ENCODE measurements around the gene CFAP221. TPM values are rescaled to one million over a fixed set of nuclear protein-coding genes. Genes with fewer than 3 reads are reported as not detected.

The CFAP221 gene
- total RNA-seq, 4 donors from 2014 or later = 0.25 to 8.6 (median 0.66) TPM; not detected in 1

DNA sequence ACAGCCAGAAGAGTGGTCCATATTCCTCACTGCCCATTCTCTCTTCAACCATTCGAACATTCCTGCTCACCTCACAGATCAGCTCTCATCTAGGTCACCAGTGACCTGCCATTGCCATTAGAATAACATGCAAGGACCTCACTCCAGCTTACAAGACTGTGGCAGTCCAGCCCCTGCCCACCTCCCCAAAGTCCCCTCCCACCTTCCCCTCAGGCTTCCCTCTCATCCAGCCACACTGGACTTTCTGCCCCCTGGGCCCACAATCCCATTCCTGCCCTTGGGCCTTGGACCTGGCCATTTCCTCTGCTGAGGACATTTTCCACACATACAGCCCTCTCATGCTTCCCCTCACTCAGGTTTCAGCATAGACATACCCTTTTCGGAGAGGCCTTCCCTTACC is 129.5 kb downstream of the CFAP221 start:
- no peak for ATAC-seq
- no peak for TF ChIP-seq POLR2A (IDR thresholded peaks at IDR 0.05)
- TF ChIP-seq, protein P1, sequence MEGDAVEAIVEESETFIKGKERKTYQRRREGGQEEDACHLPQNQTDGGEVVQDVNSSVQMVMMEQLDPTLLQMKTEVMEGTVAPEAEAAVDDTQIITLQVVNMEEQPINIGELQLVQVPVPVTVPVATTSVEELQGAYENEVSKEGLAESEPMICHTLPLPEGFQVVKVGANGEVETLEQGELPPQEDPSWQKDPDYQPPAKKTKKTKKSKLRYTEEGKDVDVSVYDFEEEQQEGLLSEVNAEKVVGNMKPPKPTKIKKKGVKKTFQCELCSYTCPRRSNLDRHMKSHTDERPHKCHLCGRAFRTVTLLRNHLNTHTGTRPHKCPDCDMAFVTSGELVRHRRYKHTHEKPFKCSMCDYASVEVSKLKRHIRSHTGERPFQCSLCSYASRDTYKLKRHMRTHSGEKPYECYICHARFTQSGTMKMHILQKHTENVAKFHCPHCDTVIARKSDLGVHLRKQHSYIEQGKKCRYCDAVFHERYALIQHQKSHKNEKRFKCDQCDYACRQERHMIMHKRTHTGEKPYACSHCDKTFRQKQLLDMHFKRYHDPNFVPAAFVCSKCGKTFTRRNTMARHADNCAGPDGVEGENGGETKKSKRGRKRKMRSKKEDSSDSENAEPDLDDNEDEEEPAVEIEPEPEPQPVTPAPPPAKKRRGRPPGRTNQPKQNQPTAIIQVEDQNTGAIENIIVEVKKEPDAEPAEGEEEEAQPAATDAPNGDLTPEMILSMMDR (IDR thresholded peaks at IDR 0.05) = no peak
- no peak for TF ChIP-seq POLR2AphosphoS5 (IDR thresholded peaks at IDR 0.05)
- no peak for TF ChIP-seq EP300 (IDR thresholded peaks at IDR 0.05)
- H3K4me1 ChIP-seq = peaks cover 0 to 12% (median 0%) of the 10 kb centered on the region in 3 donors
- H3K36me3 ChIP-seq = no peaks in the 10 kb centered on the region
- 83% methylated on average over 2 of the region's 2 CpGs; no CpG with 5 or more reads in 1 of the 2 donors for WGBS, 2 donors (ENCODE audit: low coverage in 1 of 2)
- no peak overlapping the region for H3K27ac ChIP-seq
- H3K9me3 ChIP-seq = no peaks in the 10 kb centered on the region
- H3K4me3 ChIP-seq = no peak overlapping the region
- no peaks in the 10 kb centered on the region for H3K27me3 ChIP-seq

DNA sequence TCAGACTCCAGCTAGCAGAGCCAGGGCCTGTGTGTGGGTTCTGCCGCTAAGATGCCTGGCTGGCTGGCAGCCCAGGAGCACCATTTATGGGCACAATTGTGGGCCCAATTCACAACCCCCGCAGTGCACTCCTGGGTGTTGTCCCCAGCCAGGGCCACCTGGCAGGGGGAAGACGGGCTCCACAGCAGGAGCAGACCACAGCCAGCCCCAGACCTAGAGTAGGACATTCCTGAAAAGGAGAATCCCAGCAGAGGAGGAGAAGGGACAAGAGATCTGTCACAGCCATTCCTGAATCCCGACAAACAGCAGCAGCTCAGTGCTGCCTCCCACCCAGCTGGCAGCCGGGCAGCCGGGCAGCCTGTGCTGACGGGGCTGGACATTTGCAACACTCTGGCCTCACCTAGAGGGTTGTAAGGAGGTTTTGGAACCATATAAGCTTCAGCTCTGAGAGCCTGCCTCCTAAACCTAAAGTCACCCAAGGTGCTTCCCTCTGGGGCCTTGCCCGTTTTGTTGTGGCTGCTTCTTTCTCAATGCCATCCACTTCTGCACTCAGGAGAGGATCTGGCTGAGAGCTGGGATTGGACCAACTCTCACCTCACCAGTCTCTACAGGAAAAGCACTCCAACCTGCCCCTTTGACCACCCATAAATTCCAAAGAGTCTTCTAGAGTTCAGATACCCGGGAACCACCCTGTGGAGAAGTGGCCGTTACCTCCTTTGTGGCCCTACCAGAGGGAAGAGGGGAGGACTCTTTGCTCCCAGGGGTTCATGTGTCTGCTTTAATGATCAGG is 130.7 kb downstream of the CFAP221 start:
- Histone ChIP-seq H3K36me3 (no peaks in the 10 kb centered on the region), H3K27ac (peak overlapping the region in 3 of 4 donors; percentile 48 to 64 (median 51)), H3K27me3 (no peaks in the 10 kb centered on the region), H3K9me3 (no peaks in the 10 kb centered on the region), H3K4me3 (no peak overlapping the region), H3K4me1 (peaks cover 0 to 17% (median 2%) of the 10 kb centered on the region in 3 donors)
- peak; percentile 10 for TF ChIP-seq POLR2AphosphoS5 (IDR thresholded peaks at IDR 0.05)
- no peak for TF ChIP-seq EP300 (IDR thresholded peaks at IDR 0.05)
- 0 to 41% methylated on average over 1 to 6 of the region's 10 CpGs for WGBS, 2 donors (ENCODE audit: low coverage in 1 of 2)
- no peak for ATAC-seq

GRCh38 chr2:119678021-119678656 is 133.9 kb downstream of the CFAP221 start:
- peaks cover 0 to 13% of the 10 kb centered on the region in 2 donors for H3K36me3 ChIP-seq
- WGBS, 2 donors (ENCODE audit: low coverage in 1 of 2) = 39 to 65% methylated on average over 2 to 3 of the region's 19 CpGs
- no peaks in the 10 kb centered on the region for H3K27me3 ChIP-seq
- no peaks in the 10 kb centered on the region for H3K9me3 ChIP-seq
- H3K4me1 ChIP-seq = peaks cover 0 to 29% (median 3%) of the 10 kb centered on the region in 3 donors
- peak overlapping the region in 1 of 2 donors; percentile 76 for H3K4me3 ChIP-seq
- H3K27ac ChIP-seq = no peak overlapping the region
- TF ChIP-seq, protein P1 (IDR thresholded peaks at IDR 0.05) = no peak
- no peak for TF ChIP-seq EP300 (IDR thresholded peaks at IDR 0.05)
- TF ChIP-seq POLR2A (IDR thresholded peaks at IDR 0.05) = no peak
- TF ChIP-seq POLR2AphosphoS5 (IDR thresholded peaks at IDR 0.05) = no peak
- no peak for ATAC-seq

GRCh38 chr2:119679526-119679837 is 135.2 kb downstream of the CFAP221 start:
- ATAC-seq = no peak
- Histone ChIP-seq H3K4me3 (peak overlapping the region; percentile 76 to 83), H3K27me3 (no peaks in the 10 kb centered on the region), H3K4me1 (peaks cover 0 to 42% (median 3%) of the 10 kb centered on the region in 3 donors), H3K9me3 (no peaks in the 10 kb centered on the region), H3K36me3 (peaks cover 0 to 13% of the 10 kb centered on the region in 2 donors), H3K27ac (peak overlapping the region in 2 of 4 donors; percentile 77 to 79)
- TF ChIP-seq, protein P1 (IDR thresholded peaks at IDR 0.05) = no peak
- no peak for TF ChIP-seq POLR2AphosphoS5 (IDR thresholded peaks at IDR 0.05)
- TF ChIP-seq EP300 (IDR thresholded peaks at IDR 0.05) = no peak
- no peak for TF ChIP-seq POLR2A (IDR thresholded peaks at IDR 0.05)
- WGBS, 2 donors (ENCODE audit: low coverage in 1 of 2) = 6 to 8% methylated on average over 8 to 9 of the region's 9 CpGs

- H3K9me3 ChIP-seq = no peaks in the 10 kb centered on the region
- peaks cover 0 to 41% (median 3%) of the 10 kb centered on the region in 3 donors for H3K4me1 ChIP-seq
- peak overlapping the region; percentile 76 to 83 for H3K4me3 ChIP-seq
- H3K36me3 ChIP-seq = peaks cover 0 to 13% of the 10 kb centered on the region in 2 donors
- no peaks in the 10 kb centered on the region for H3K27me3 ChIP-seq
- 59 to 83% methylated on average over 2 of the region's 2 CpGs for WGBS, 2 donors (ENCODE audit: low coverage in 1 of 2)
- no peak overlapping the region for H3K27ac ChIP-seq
- no peak for ATAC-seq
- TF ChIP-seq EP300 (IDR thresholded peaks at IDR 0.05) = no peak
- no peak for TF ChIP-seq POLR2AphosphoS5 (IDR thresholded peaks at IDR 0.05)
- TF ChIP-seq, protein P1 (IDR thresholded peaks at IDR 0.05) = no peak
- no peak for TF ChIP-seq POLR2A (IDR thresholded peaks at IDR 0.05)
Measured at GRCh38 chr2:119679846-119680245, 135.6 kb downstream of the CFAP221 start.

Data from gastroesophageal sphincter (tissue), 4 donors.